GDM1 (cell line): ENCODE results near the gene SF1.

ENCODE experiments used
- DNase-seq: peaks from one replicate; lab custom pipeline; 2025; lab: John Stamatoyannopoulos, UW

The SF1 gene

DNA sequence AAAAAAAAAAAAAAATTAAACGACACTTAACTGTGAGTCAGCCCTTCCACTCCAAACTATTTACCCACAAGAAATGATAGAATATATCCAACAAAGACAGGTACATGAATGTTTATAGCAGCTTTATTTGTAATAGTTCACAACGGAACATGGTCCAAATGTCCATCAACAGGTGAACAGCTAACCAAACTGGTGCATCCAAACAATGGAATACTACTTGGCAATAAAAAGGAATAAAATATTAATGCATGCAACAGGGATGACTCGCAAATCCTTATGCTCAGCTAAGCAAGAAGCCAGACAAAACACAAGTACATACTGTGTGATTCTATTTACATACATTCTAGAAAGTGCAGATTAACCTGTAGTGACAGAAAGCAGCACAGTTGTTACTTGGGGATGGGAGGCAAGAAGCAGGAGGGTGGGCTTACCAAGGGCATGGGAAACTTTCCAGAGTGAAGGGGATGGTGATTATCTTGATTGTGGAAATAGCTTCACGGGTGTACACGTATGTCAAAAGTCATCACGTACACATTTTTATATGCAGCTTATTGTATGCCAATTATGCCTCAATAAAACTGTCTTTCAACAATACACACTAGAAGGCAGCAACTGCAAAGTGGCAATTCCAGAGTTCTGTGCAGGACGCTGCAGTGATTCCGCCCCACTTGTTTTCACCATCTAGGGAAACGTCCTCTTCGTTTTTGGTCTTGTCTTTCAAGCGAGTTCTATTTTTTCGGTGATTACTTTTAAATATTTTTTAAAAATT lies 6.7 kb upstream of the SF1 start:
- no peak for DNase-seq

DNA sequence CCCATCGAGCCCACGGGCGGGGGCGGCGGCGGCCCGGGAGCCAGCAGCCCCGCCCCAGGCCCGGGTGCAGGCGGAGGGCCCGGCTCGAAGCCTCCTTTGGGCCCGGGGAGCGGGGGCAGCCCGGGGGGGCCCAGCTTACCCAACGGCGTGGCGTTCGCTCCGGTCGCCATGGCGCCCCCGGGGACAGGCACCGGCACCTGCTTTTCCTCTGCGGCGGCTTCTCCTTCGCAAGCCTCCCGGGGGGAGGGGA lies 194 bp downstream of the SF1 start:
- DNase-seq: no peak

DNA sequence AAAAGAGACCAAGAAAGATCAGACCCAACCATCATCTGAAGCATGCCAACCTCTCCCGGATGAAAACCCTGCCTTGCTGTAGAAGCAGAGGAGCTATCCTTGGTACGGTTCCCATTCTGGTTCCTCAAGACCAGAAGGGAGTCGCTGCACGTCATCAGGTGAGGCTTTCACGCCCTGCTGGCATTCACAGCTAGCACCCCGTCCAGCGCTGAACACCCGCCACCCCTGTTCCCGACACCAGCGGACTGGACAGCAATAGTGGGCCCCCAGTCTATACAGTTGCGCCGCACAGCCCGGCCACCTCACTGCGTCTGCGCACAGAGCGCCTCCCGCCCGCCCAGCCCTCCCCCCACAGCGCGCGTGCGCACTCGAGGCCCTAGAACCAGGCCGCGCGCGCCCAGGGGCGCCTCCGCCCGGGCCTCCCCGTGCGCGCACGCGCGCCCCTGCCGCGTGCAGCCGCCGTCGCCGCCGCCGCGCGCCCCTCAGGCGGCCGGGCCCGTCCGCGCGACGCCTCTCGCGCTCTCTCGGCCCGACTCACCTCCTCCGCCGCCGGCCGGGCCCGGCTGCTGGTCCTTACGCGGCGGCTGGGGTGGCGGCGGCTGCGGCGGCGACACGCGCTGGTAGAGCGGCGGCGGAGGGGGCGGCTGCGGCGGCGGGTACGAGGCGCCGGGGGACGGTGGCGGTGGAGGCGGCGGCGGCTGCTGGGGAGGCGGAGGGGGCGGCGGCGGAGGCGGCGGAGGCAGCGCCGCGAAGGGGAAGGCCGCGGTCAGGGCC lies 706 bp downstream of the SF1 start:
- DNase-seq: peak; percentile 67

DNA sequence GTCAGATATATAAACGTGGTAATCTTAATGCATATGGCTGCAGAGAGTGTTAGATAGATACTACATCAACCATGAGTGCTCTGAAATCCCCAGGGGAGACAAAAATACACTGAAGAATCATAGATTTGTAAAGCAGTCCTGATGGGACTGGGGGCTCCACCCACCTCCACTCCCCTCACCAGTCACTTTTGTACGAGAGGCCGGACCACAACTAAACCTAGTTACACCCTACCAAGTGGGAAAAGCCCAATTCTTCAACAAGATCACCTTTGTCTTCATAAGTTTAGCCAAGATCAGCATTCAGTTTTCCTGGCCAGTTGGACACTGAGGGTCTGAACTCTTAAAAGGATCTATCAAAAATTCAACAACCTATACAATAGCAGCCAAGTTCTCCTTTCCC lies 1.5 kb downstream of the SF1 start:
- DNase-seq: no peak

DNA sequence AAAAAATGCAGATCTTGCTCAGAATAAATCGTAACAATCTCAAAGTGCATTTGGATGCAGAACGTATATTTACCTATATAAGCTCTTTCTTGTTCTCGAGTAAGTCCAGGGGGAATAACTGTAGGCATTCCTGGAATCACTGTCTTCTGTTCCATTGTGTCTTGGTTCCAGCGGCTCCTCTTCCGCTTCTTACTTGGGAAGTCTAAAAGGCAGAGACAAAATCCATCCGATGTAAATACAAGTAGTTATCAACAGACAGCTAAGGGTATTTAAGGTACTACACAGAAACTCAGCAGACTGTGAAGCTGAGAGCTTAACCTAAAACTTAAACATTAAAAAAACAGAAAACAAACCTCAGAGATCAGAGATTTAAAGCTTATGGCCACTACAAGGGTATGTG lies 1.9 kb downstream of the SF1 start:
- DNase-seq: no peak

DNA sequence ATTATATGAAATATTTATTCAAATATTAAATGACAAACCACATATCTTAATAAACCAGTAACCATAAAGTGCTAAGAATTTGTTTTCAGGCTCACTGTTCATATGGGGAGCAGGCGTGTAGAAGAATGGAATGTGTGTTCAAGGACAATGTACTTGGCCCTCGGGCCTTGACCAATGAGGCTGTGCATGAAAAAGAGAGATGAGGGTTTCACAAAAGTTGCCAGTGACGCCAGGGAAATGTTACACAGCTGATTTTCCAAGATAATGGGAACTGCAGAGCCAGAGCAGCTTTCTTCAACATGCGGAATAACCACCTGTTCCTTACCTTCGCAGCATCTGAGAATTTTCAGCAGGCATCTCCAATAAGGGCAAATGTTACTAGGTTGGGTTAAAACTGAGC lies 4.2 kb downstream of the SF1 start:
- DNase-seq: no peak

DNA sequence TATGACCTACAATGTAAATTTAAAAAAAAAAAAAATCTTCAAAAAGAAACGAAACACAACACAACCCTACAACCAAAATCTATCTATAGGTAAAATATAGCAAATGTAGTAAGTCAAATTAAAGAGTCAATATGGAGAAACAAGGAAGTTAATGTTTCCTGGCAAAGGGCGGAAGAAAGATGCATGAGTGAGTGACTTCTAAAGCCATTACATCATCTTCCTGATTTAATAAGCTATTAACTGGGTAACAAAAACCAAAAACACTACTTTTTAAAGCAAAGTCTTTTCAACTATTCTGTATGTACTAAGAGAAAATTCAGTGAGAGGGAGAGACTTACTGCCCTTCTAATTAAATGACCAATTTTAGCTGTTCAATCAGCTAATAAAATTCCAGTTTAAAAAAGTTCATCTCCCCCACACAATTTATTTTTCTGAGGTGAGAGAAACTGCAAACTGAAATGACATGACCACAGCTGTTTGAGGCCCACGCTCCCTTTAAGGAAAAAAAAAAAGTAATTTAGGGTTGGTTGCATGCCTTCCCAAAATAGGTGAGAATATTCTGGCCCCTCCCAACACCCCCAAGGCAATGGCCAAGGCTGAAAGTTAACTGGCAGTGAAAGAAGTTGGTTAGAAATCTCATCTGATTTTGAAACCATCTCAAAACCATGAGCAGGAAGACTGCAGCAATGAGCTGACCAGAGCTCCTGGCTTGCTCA lies 5.9 kb downstream of the SF1 start:
- no peak for DNase-seq

DNA sequence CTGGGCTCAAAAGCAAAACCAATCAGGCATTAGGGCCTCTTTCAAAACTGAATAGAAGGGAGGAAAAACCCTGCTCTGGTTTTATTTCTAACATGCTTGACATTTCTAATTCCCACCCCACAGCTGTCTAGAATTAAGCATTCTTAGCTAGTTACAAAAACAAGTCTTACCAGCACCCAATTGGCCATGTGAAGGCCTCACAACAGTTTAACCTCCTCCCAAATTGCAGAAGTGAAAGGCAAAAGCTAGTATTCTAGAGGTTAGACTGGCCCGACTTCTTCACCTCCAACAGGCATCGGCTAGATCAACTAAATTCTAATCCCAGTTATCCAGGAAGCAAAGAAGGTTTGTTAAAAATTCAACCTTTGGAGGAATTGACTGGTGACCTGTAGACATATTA lies 6.5 kb downstream of the SF1 start:
- no peak for DNase-seq

DNA sequence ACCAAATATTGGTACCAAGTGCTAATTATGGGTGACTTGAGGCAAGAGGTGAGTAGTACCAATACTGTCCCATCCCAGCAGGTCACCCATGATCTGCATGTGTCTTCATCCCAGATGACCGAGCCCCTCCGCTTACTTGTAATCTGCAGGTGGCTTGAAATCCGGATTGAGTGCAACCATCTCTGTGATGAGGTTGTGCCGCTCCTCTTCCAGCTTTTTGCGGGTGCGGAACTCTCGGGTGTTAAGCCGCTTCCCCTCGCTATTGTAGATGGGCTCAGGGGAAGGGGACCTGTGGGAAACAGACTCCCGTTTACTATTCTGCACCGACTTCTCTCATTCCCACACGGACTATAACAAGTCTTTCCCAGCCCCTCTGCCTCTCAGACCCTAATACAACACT lies 8.2 kb downstream of the SF1 start:
- DNase-seq: no peak

DNA sequence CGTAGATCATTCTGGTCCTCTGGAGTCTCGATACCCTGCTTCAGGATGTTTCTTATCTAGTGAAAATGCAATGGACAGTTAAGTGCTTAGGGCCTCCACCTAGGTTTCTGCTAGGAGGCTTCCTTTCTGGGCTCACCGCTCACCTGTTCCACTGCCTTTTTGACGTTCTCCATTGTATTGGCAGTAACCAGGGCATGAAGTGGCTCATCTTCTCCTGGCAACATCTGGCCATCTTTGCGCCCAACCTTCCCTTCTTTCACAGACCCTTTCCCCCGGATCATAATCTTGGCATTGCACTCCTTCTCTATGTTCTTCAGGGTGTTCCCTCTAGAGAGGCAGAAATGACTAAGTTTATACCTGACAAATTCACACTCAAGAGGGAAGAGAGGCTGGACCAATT lies 9.1 kb downstream of the SF1 start:
- no peak for DNase-seq

DNA sequence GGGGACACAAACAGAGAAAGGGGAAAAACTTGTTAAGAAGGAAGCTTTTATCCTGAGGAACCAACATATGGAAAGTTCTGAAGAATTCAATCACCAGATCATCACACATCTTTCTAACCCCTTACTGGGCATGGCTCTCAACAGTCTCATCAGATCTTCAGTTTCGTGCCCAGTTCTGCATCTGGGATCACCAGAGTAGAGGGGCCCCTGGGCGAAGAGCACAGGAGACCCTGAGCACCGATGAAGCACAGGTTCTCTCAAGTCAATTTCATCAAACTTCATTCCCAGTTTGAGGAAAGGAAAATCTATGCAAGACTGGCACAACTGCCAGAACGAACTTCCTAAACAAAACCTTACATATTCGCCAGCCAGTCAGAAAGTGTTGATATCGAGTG lies 10.0 kb downstream of the SF1 start:
- no peak for DNase-seq

DNA sequence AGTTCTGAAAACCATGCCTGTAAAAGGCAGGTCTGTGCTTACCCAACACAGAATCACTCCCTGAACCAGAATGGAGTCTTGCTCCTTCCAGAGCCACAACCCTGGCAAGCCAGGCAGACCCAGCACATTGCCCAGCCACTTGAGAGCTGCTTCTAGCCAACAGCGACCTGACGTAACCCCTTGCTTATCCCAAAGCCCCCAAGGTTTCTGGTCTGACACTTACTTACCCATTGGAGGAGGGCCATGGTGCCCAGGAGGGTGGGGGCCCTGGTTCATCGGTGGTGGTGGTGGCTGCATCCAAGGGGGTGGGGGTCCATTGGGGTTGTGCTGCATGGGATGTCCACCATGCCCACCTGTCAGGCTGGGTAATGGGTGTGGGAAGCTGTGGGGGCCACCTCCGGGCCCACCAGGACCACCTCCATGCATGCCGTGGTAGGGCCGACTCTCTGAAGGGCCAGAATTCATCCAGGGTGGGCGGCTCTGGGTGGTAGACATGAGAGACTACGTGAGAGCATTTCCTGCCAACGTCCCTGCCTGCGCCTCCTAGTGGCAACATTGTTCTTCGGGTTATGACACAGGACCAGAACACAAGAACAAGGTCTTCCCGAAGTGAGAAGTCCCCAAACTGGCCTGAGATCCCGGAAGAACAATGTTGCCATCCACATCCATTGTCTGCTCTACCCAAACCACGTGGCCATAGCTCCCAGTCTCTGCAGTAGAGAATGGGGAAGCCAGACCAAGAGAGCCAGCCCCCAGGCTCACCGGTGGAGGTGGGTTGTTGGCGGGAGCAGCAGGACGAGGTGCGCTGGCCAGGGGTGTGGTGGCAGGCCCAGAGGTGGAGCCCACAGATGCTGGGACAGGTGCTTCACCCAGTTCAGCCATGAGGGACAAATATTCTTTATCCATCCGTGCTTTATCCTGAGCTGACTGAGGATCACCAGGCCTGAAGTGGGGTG lies 10.7 kb downstream of the SF1 start:
- DNase-seq: peak; percentile 46

DNA sequence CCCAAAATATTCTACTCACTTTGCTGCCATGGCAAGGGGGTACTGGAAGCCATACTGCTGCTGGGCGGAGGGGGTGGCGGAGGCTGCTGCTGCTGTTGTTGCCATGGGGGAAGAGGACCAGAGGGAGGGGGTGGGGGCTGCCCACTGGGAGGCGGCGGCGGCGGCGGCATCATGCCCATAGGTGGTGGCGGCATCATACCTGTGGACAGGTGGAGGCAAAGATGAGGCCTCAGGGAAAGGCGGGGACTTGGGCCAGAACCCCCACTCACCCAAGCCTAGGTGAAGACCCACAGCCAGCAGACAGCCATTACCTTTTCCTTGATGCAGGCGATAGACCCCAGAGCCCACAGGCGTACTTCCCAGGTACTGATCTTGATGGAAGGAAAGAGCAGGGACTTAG lies 11.5 kb downstream of the SF1 start:
- DNase-seq: no peak

DNA sequence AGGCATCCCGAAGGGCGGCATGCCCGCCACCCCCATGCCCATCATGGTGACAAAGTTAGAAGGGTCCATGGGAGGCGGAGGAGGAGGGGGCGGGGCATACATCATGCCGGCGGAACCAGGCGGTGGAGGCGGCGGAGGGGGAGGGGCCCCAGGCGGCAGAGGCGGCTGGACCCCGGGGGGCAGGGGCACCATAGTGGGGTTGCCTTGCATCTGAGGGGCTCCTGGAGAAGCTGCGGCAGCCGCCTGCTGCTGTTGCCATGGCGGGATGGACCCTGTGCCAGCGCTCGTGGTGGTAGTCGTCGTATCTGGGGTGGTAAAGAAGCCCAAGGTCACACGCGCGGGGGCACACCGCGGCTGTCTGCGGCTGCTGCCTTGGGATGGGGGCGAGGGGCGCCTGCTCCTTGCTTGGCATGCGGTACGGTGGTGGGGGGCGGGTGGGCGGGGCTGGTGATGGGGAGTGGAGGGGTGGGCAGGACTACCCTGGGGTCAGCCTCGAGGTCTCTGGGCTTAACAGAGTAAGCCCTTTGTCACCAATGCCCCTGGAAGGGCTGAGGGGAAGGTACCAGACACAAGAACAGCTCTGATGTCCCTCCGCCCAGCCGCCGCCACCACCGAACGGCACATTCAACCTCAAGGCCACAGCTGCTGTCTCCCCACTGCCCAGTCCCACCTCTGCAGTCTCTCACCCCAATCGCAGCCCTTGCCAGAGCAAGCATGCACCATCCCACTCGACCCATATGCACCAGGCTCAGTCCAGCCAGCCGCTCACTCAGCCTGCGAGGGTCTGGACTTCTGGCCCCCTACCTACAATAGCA lies 12.3 kb downstream of the SF1 start:
- no peak for DNase-seq

DNA sequence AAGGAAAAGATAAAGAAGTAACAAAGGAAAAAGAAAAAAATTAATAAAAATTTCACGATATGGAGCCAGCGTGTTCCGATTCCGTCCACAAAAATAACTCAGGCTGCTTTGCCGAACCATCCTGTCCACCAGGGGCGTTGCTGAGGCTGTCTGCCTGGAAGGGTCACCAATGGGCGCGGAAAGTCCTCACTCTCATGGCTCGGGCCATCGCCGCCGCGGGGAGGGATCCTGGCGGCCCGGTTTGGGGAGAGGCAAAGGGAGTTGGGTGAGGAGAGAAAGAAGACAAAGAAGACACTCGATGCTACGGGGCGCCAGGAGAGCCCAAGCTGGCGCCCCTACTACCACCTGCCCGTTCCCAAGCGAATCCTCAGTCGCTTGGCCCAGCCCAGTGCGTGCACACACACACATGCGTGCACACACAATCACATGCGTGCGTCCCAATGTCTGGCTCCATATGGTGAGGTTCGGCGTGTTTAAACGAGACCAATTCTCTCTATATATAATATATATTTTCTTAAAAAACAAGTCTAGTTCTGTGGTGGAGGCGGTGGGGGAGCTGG lies 13.0 kb downstream of the SF1 start:
- DNase-seq: no peak

DNA sequence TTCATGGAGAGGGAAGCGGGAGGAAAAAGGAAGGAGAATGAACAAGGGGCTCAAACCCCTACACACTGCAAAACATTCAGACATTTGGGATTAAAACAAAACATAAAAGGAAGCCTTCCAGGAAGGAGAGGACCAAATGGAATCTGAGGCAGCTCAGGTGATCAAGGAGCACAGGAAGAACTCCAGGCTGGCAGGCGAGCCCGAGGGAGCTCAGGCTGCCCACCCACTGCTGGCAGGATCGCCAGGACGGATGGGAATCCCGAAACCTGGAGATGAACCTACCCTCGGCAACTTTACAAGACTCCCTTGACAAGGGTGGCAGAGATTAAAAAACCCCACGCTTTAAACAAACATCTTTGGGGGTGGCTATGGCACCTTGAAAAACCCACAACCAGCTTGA lies 13.6 kb downstream of the SF1 start:
- DNase-seq: no peak

DNA sequence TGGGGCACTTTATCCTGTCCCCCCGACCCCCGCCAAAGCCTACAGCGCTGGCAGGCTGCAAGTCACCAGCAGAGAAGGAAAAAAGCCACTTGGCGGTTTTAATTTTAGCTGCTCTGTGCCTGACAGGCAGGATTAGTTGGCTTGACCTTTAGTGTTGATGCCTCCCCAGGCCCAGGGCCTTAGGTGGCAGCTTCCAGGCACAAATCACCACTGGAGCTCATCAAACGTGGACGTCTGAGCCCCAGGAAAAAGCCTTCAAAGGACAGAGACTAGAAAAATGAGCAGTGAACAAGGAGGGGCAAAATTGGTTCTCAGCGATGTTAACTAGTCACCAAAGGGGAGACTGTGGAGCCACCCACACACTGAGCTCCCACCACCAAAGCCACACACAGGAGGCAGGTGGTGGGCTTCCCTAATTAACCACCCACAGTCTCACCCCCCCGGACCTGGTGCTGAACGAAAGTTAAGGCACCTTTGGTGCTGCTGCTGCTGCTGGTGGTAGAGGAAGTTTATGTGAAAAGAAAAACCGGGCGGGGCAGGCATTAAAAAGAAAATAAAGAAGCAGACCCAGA lies 14.2 kb downstream of the SF1 start:
- no peak for DNase-seq

DNA sequence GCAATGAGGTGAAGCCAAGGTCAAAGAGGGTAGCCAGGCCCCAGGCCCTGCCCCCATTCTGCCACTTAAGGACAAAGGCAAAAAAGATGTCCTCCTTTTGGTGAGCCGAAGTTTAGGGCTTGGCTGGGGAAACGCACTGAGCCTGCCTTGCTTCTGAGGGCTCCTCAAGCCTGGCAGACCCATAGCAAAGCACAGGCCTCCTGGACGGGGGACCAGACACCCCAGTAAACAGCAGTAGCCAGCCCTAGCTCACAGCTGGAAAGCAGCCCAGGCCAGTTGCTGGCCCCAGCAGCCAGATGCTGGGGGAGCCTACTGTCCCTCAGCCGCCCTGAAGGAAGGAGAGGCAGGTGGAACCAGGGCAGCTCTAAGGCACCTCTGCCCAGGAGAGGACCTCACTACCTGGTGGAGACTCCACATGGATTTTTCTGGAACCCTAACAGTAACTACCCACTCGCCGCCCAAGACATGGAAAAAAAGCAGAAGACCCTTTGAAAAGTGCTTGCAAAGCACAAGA lies 14.8 kb downstream of the SF1 start:
- no peak for DNase-seq

DNA sequence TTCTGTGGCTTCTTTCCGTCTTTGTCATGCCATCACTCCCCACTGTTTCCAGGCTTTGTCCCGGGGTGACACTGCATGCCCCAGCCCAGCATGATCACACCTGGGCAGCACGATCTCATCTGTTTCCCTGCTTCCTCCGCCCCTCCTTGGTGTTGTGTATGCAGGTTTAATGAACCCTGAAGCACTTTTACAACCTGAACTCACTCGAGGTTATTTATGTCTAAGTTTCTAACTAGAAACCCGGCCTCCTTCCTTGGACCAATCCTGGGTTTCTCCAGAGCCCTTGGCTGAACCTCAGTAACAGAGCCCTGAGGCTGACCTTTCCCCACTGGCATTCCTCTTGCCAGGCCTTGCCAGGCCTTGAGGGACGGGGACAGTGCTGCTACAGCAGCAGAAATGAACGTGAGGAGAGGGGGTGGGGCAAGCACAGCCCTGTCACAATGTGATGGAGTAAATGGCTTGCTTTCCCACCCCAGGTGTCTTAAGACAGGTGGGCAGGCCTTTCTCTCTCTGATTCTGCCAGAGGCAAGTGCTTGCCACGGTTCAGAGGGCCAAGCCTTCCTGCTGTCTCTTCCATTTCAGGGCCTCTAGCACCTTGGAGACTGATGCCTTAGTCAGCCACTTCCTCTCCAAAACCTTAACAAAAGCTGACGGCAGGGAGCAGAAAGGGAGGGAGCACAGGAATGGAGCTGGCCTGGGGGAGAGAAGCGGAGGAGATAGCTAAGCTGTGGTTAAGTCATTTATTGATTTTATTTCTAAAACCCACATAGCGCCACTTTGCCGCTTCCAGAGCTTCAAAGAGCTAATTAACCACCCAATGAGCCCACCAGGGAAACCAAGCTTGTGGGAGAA lies 15.4 kb downstream of the SF1 start:
- peak; percentile 29 for DNase-seq

DNA sequence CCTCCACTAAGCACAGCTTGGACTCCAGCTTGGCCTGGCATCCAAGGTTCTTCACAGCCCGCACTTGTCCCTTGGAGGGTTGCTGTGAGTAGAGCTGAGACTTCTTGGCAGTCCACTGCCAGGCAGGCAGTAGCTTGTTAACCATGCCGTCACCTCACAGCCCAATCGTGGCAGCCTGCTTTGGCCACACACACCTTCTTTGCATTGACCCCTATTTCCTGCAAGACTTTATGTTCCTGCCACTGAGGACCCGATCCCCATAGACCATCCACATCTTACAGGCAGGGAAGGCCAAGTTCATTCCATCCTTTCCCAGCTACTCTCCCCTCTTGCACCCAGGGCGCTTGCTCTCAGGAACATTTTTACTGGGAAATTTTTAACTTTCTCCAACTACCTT lies 16.1 kb downstream of the SF1 start:
- no peak for DNase-seq
